VCaP (cell line): ENCODE results near the gene PITX2.

ENCODE experiments used
- H3K27ac ChIP-seq: fragments of 450-650 bp; 2 replicates; pipeline ENCODE4 v1.5.1; 2017
- TF ChIP-seq, protein P1 (sequence below): fragments of 450-650 bp; conservative IDR thresholded peaks from 2 replicates; pipeline ENCODE4 v1.5.1; 2017; ENCODE audit warnings: mild to moderate bottlenecking, moderate library complexity

The PITX2 gene

DNA sequence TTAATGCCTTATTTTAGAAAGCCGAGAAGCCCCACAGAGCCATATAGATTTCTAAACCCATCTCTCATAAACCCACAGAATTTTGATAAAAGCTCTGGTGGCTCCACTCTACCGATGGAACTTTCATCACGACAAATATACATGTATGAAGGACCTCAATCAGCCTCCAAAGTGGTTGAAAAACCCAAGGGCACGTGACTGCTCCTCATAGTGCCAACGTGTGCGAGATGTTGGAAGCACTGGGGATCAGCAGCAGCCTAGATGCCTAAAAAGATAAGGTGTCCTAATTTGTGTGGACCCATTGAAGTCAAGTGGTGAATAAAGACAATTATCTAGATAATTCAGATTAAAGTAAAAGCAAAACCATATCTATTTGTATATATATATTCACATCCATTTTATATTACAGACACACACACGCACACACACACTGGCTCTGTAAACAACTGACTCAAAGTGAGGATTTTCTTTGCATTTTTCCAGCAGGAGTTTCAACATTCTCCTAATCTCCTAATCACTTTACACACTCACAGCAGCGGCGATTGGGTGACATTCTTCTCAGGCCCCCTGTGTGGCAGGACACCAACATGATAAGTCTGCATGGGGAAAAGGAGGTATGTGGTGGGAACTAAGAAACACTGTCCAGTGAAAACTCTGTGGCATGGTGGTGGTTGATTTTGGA is 2.8 kb upstream of the PITX2 start:
- no peak overlapping the region for H3K27ac ChIP-seq
- TF ChIP-seq, protein P1, sequence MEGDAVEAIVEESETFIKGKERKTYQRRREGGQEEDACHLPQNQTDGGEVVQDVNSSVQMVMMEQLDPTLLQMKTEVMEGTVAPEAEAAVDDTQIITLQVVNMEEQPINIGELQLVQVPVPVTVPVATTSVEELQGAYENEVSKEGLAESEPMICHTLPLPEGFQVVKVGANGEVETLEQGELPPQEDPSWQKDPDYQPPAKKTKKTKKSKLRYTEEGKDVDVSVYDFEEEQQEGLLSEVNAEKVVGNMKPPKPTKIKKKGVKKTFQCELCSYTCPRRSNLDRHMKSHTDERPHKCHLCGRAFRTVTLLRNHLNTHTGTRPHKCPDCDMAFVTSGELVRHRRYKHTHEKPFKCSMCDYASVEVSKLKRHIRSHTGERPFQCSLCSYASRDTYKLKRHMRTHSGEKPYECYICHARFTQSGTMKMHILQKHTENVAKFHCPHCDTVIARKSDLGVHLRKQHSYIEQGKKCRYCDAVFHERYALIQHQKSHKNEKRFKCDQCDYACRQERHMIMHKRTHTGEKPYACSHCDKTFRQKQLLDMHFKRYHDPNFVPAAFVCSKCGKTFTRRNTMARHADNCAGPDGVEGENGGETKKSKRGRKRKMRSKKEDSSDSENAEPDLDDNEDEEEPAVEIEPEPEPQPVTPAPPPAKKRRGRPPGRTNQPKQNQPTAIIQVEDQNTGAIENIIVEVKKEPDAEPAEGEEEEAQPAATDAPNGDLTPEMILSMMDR = no peak

DNA sequence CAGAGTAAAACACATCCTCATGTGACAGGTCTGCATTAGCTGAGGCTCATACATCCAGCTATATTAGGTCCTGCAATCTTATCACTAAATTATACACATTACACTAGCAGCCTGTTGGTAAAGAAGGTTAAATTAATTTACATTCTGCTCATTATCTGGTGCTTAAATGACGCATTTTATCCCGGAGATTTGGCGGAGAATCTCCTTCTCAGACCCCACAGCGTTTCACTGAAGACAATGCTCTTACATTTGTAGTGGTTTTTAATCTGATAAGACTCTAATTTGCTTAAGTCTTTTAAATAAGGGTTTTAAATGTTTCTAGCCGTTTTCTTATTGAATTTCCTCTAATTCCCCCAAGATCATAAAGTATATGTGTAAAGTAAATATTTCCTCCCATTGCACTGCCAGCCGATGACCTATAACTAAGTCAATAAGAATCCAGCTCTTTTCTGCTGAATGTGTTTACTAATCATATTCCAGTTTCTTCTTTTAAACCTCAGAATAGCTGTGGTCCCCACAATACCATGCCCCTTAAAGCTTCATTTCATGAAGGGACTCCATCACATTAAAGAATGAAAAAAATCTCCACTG is 2.1 kb upstream of the PITX2 start:
- H3K27ac ChIP-seq = no peak overlapping the region
- TF ChIP-seq, protein P1 = no peak

DNA sequence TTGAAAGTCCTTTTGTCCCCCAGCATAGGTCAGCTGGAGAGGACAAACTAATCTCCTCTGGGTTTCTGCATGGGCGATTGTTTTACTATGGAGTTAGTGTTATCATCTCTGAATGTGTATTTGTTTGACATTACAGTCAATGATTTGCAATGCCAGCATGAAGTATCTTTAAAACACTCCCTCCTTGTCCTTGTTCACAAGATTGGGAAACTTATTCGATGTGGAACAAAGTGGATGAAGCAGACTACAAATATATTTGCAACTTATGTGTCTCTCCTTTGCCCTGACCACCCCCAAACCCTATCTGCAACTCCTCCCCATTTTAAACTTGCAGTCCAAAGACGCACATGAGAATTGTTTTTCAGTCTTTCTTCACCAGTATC is 1.5 kb upstream of the PITX2 start:
- H3K27ac ChIP-seq = no peak overlapping the region
- TF ChIP-seq, protein P1 = no peak

DNA sequence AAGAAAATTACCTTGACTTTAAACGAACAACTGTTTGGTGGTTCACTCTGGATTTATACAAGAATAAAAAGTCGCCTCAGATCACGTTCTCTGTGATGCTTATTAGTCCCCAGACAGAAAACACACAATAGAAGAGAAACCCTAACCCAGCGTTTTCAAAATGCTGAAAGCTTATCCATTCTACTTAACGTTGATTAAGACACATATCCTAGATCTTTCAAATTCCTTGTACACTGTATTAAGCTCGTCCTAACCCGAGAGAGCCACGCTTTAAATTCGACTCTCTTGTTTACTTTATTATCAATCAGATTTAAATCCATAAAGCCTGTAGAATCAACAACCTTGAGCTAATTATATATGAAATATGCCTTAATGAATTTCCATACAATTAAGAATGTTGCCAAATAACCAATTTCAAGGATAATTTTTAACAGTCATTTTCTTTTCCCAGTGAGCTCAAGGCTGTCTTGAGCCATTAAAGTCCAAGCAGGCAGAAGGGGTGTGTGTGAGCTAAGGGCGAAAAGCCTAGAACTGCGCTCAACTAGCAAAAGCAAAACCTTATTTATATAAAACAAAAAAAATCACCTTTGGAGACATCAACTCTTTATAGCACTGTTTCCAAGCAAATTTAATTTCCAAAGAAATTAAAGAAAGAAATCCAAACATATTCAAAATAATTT is 981 bp upstream of the PITX2 start:
- TF ChIP-seq, protein P1 = no peak
- no peak overlapping the region for H3K27ac ChIP-seq

DNA sequence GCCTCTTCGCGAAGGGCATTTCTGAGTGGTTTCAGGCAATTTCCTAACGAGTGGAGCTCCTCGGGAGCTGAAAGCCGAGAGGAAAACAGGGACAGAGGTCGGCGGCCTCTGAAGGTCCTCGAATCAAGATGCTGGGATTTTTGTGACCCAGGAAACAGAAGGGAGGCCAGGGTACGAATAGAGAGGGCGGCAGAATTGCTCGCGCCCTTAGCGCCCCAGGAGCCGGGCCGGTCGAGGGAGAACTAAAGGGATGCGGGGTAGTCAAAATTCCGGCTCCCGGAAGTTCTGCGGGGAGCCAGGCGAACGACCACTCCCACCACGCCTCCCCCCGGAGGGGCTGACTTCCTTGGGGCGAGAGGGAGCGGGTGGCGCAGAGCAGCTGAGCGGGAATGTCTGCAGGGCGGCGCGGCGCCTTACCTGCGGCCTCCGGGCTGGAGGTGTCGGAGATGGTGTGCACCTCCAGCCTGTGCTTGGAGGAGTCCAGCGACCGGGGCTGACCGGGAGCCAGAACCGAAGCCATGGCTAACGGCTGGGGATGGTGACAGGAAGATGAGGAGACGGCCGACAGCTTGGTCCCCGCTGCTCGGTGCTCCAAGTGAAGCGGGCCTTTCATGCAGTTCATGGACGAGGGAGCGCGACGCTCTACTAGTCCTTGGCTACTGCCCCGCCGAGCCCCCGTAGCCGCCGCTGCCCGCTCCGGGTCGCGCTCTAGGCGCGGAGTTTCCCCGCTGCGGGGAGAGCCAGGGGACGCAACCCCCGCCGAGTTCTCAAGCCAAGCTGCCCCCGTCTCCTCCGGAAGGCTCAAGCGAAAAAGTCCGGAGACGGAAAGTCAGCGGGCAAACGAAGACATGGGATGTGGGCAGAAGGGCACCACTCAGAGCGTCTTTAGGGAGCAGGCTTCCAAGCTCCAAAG is 782 bp downstream of the PITX2 start:
- TF ChIP-seq, protein P1 = no peak
- H3K27ac ChIP-seq = no peak overlapping the region

DNA sequence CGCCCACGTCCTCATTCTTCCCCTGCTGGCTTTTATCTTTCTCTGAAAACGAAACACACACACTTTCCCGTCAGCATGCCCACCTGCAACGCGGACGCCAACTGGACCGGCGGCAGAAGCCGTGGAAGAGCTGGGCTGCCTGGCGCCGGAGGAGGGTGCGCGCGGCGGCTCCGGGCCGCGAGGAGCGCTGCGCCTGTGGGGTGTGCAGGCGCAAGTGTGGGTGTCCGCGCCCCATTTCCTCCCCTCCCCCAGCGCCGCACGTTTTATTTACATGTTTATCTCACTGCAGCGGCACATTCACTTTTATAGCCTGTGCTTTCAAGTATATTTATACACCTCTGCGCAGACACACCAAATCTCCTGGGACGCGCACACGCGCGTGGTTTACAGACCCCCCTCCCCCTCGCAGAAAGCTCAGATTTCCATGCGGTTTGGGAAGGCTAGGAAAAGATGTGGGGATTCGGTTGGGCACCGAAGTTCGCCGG is 1.5 kb downstream of the PITX2 start:
- TF ChIP-seq, protein P1 = no peak
- no peak overlapping the region for H3K27ac ChIP-seq
